ENCODE data around the gene LYSMD3.

Gene LYSMD3

GRCh38 chr5:90546216-90546837, 16.9 kb upstream of the LYSMD3 start:
- TF ChIP-seq POLR2A (IDR thresholded peaks at IDR 0.05; ENCODE audit: extremely low read depth, insufficient read length) (no peak), MAX (IDR thresholded peaks at IDR 0.05; ENCODE audit: low read depth, low read length) (no peak), MYC (IDR thresholded peaks at IDR 0.05; ENCODE audit: low read depth, low read length) (no peak)
- TF ChIP-seq, protein P1, sequence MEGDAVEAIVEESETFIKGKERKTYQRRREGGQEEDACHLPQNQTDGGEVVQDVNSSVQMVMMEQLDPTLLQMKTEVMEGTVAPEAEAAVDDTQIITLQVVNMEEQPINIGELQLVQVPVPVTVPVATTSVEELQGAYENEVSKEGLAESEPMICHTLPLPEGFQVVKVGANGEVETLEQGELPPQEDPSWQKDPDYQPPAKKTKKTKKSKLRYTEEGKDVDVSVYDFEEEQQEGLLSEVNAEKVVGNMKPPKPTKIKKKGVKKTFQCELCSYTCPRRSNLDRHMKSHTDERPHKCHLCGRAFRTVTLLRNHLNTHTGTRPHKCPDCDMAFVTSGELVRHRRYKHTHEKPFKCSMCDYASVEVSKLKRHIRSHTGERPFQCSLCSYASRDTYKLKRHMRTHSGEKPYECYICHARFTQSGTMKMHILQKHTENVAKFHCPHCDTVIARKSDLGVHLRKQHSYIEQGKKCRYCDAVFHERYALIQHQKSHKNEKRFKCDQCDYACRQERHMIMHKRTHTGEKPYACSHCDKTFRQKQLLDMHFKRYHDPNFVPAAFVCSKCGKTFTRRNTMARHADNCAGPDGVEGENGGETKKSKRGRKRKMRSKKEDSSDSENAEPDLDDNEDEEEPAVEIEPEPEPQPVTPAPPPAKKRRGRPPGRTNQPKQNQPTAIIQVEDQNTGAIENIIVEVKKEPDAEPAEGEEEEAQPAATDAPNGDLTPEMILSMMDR (IDR thresholded peaks at IDR 0.05; ENCODE audit: low read depth, low read length), result no peak
- DNase-seq (ENCODE audit: low read depth), result no peak
- no peak overlapping the region for H3K4me3 ChIP-seq (ENCODE audit: low read depth, low read length)

GRCh38 chr5:90545511-90545910, 16.1 kb upstream of the LYSMD3 start:
- H3K4me3 ChIP-seq (ENCODE audit: low read depth, low read length), result no peak overlapping the region
- DNase-seq (ENCODE audit: low read depth), result no peak
- no peak for TF ChIP-seq MYC (IDR thresholded peaks at IDR 0.05; ENCODE audit: low read depth, low read length)
- TF ChIP-seq, protein P1 (IDR thresholded peaks at IDR 0.05; ENCODE audit: low read depth, low read length), result no peak
- no peak for TF ChIP-seq MAX (IDR thresholded peaks at IDR 0.05; ENCODE audit: low read depth, low read length)
- TF ChIP-seq POLR2A (IDR thresholded peaks at IDR 0.05; ENCODE audit: extremely low read depth, insufficient read length), result no peak

GRCh38 chr5:90542827-90543519, 13.6 kb upstream of the LYSMD3 start:
- no peak overlapping the region for H3K4me3 ChIP-seq (ENCODE audit: low read depth, low read length)
- DNase-seq (ENCODE audit: low read depth), result no peak
- TF ChIP-seq, protein P1 (IDR thresholded peaks at IDR 0.05; ENCODE audit: low read depth, low read length), result no peak
- no peak for TF ChIP-seq MAX (IDR thresholded peaks at IDR 0.05; ENCODE audit: low read depth, low read length)

GRCh38 chr5:90534922-90535321, 5.5 kb upstream of the LYSMD3 start:
- no peak overlapping the region for H3K4me3 ChIP-seq (ENCODE audit: low read depth, low read length)
- no peak for DNase-seq (ENCODE audit: low read depth)
- TF ChIP-seq MYC (IDR thresholded peaks at IDR 0.05; ENCODE audit: low read depth, low read length) (no peak), POLR2A (IDR thresholded peaks at IDR 0.05; ENCODE audit: extremely low read depth, insufficient read length) (no peak), MAX (IDR thresholded peaks at IDR 0.05; ENCODE audit: low read depth, low read length) (no peak)
- TF ChIP-seq, protein P1 (IDR thresholded peaks at IDR 0.05; ENCODE audit: low read depth, low read length), result no peak

- no peak for DNase-seq (ENCODE audit: low read depth)
- no peak overlapping the region for H3K4me3 ChIP-seq (ENCODE audit: low read depth, low read length)
- TF ChIP-seq, protein P1 (IDR thresholded peaks at IDR 0.05; ENCODE audit: low read depth, low read length), result no peak
- TF ChIP-seq POLR2A (IDR thresholded peaks at IDR 0.05; ENCODE audit: extremely low read depth, insufficient read length) (no peak), MYC (IDR thresholded peaks at IDR 0.05; ENCODE audit: low read depth, low read length) (no peak), MAX (IDR thresholded peaks at IDR 0.05; ENCODE audit: low read depth, low read length) (no peak)
These were observed 4.4 kb upstream of the LYSMD3 start for GRCh38 chr5:90533794-90534193.
